K562 (cell line): ENCODE measurements around the gene GRAMD4. TPM values are rescaled to one million over a fixed set of nuclear protein-coding genes. Genes with fewer than 3 reads are reported as not detected.

ENCODE experiments used
- ADNP ChIP-seq: fragments of 200-800 bp; sonication (Bioruptor generic); IDR thresholded peaks from 2 replicates; pipeline ENCODE4 v1.6.1; 2016; ENCODE audit warnings: missing genetic modification characterization, missing compliant biosample characterization
- ATF1 ChIP-seq, 2 experiments: fragments of 450-650 bp in 1 of 2; IDR thresholded peaks; 2 replicates each; pipeline ENCODE4 v1.6.1; 2016; ENCODE audit warnings: missing compliant biosample characterization in 1 of 2, missing genetic modification characterization in 1 of 2
- BRD4 ChIP-seq: fragments of 200-600 bp; sonication (generic); IDR thresholded peaks from 2 replicates; pipeline ENCODE4 v1.6.1; 2017; ENCODE audit warnings: inconsistent platforms
- CXXC5 ChIP-seq: fragments of 250-450 bp; sonication (Bioruptor Pico); IDR thresholded peaks from 2 replicates; pipeline ENCODE4 v1.8.0; 2022; ENCODE audit warnings: inconsistent platforms, mild to moderate bottlenecking, moderate library complexity
- DMBX1 ChIP-seq: fragments of 250-450 bp; sonication (Bioruptor Pico); IDR thresholded peaks from 2 replicates; pipeline ENCODE4 v1.8.0; 2022; ENCODE audit warnings: inconsistent platforms, mild to moderate bottlenecking, moderate library complexity, borderline replicate concordance
- DPF2 ChIP-seq: fragments of 450-650 bp; IDR thresholded peaks from 2 replicates; pipeline ENCODE4 v1.6.1; 2016
- FIP1L1 ChIP-seq: fragments of 200-400 bp; formaldehyde crosslinking; IDR thresholded peaks from 2 replicates; pipeline ENCODE4 v1.6.1; 2018; ENCODE audit warnings: mild to moderate bottlenecking, low read depth, low read length; ENCODE audit not compliant: poor library complexity, severe bottlenecking
- GABPB2 ChIP-seq: fragments of 250-450 bp; sonication (Bioruptor Pico); conservative IDR thresholded peaks from 2 replicates; pipeline ENCODE4 v1.5.1; 2021; ENCODE audit warnings: mild to moderate bottlenecking
- JUNB ChIP-seq: fragments of 450-650 bp; formaldehyde crosslinking; conservative IDR thresholded peaks from 2 replicates; pipeline ENCODE4 v1.4.0; 2020; ENCODE audit warnings: mild to moderate bottlenecking
- KLF6 ChIP-seq: fragments of 250-450 bp; sonication (Bioruptor Pico); IDR thresholded peaks from 2 replicates; pipeline ENCODE4 v1.4.0; 2020; ENCODE audit warnings: mild to moderate bottlenecking, moderate library complexity, borderline replicate concordance
- MEF2D ChIP-seq: conservative IDR thresholded peaks from 2 replicates; pipeline ENCODE4 v1.6.1; 2016; ENCODE audit warnings: low read depth, missing genetic modification characterization, missing compliant biosample characterization
- NR2C1 ChIP-seq, 2 experiments: fragments of 450-650 bp; IDR thresholded peaks; 2 replicates each; pipeline ENCODE4 v1.6.1; 2017; ENCODE audit warnings: mild to moderate bottlenecking in 2 of 2, antibody characterized with exemption in 1 of 2, inconsistent platforms in 1 of 2, missing compliant biosample characterization in 1 of 2, missing genetic modification characterization in 1 of 2
- PHB ChIP-seq: fragments of 250-450 bp; sonication (Bioruptor Pico); IDR thresholded peaks from 2 replicates; pipeline ENCODE4 v1.5.0; 2021
- PHF20 ChIP-seq: fragments of 450-650 bp; IDR thresholded peaks from 2 replicates; pipeline ENCODE4 v1.6.1; 2018; ENCODE audit not compliant: partially characterized antibody
- POLR3A ChIP-seq: IDR thresholded peaks from 2 replicates; pipeline ENCODE4 v1.6.1; 2011; ENCODE audit warnings: borderline replicate concordance, mild to moderate bottlenecking, moderate library complexity; ENCODE audit not compliant: insufficient read length, insufficient read depth; ENCODE audit errors: extremely low read depth
- PRMT5 ChIP-seq: sonication (generic); formaldehyde crosslinking; IDR thresholded peaks from 2 replicates; pipeline ENCODE4 v1.5.0; 2020; ENCODE audit warnings: missing genetic modification reagents
- STAT5B ChIP-seq: fragments of 250-450 bp; sonication (Bioruptor Pico); IDR thresholded peaks from 2 replicates; pipeline ENCODE4 v1.8.0; 2021; ENCODE audit warnings: mild to moderate bottlenecking, inconsistent platforms
- U2AF2 ChIP-seq: fragments of 200-400 bp; formaldehyde crosslinking; optimal IDR thresholded peaks from 2 replicates; pipeline ENCODE3; 2017; ENCODE audit warnings: low read depth, mild to moderate bottlenecking, low read length
- ZBTB7A ChIP-seq: IDR thresholded peaks from 2 replicates; pipeline ENCODE4 v1.6.1; 2011; ENCODE audit warnings: low read depth, mild to moderate bottlenecking, low read length, moderate library complexity, borderline replicate concordance; ENCODE audit not compliant: control insufficient read depth
- ZNF41 ChIP-seq: fragments of 250-450 bp; sonication (Bioruptor Pico); conservative IDR thresholded peaks from 2 replicates; pipeline ENCODE4 v1.4.0; 2020; ENCODE audit warnings: mild to moderate bottlenecking
- ZNF584 ChIP-seq: fragments of 200-800 bp; sonication (Bioruptor generic); IDR thresholded peaks from 2 replicates; pipeline ENCODE4 v1.6.1; 2016; ENCODE audit warnings: low read depth, mild to moderate bottlenecking, missing genetic modification characterization, missing compliant biosample characterization
- ZNF586 ChIP-seq: fragments of 450-650 bp; formaldehyde crosslinking; conservative IDR thresholded peaks from 2 replicates; pipeline ENCODE4 v1.4.0; 2020; ENCODE audit warnings: mild to moderate bottlenecking, moderate library complexity
- polyA plus RNA-seq, 8 experiments: library from polyadenylated mRNA; depleted of rRNA in 4 of 8; stranded (reverse) in 5 of 8; unstranded in 3 of 8; fragments of >200 nt; fragmentation: Nextera tagmentation in 2 of 8; fragmentation: Illumina TruSeq in 1 of 8; extraction: Ambion mirVana in 2 of 8; extraction: Trizol in 1 of 8; gene quantifications; 2 replicates each; pipeline versions ENCODE4 v1.2.1 to v1.2.3, GENCODE V29; 2011 to 2014; ENCODE audit warnings: inconsistent platforms in 1 of 8, missing spikeins in 1 of 8
- total RNA-seq, 7 experiments: library from RNA; depleted of rRNA in 6 of 7; stranded (reverse); fragments of >200 nt in 6 of 7; fragmentation: Illumina TruSeq in 2 of 7; extraction: Trizol in 2 of 7; gene quantifications; 2 replicates each; pipeline versions ENCODE4 v1.2.1 to v1.2.3, GENCODE V29; 2011 to 2021; ENCODE audit warnings: low replicate concordance in 1 of 7
- TF ChIP-seq, protein P1 (sequence below): fragments of 250-450 bp; sonication (Bioruptor Pico); IDR thresholded peaks from 2 replicates; pipeline ENCODE4 v1.8.0; 2022; ENCODE audit warnings: inconsistent platforms
- TF ChIP-seq, protein P2 (sequence below): fragments of 250-450 bp; sonication (Bioruptor Pico); IDR thresholded peaks from 2 replicates; pipeline ENCODE4 v1.4.0; 2020

GRAMD4 gene
- total and polyA plus RNA-seq, 9 of the 15 experiments (the other 6 are each of a cell fraction or from before 2014, with no cell fraction given): 0.18 to 44.8 (median 18.6) TPM

DNA sequence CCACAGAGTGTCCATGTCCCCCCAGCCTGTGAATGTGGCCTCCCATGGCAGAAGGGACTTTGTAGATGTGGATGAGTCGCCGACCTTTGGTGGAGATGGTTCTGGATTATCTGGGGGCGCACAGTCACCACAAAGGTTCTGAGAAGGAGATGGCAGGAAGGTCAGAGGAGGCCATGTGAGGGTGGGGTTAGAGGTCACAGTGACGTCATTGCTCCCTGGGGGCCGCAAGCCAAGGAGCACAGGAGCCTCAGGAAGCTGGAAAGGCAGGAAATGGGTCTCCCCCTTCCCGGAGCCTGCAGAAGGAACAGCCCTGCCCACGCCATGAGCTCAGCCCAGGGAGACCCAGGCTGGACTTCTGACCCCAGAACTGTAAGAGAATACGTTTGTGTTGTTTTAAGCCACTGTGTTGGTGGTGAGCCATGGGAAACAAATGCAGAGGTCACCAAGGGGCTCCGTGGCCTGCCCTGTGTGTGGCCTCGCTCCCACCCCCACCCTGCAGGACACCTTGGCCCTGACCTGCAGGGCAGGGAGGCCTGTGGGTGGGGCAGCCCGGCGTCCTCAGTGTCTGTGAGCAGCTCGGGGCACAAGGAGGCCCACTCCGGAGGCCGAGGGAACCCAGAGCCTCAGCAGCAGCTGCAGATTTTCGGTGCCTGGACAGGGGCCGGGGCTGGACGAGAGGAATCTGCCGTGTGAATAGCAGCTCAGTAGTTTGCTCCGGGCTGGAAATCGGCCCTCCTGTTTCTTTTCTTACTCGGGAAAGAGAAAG is 32.1 kb downstream of the GRAMD4 start (continued):
- TF ChIP-seq DPF2 (peak; percentile 27; the same call in 1 of the 2 replicates), BRD4 (no peak), U2AF2 (no peak), FIP1L1 (no peak), JUNB (CRISPR knock-in tag) (no peak), ZNF41 (no peak), CXXC5 (CRISPR knock-in tag) (peak; percentile 10; the same call in 1 of the 2 replicates), PRMT5 (CRISPR knock-in tag) (no peak), ADNP (no peak), ZNF586 (CRISPR knock-in tag) (no peak), POLR3A (no peak), ATF1 (CRISPR knock-in tag; IDR thresholded peaks at IDR 0.05) (no peak), ATF1 (tag; IDR thresholded peaks at IDR 0.05) (peak; percentile 83), PHB (CRISPR knock-in tag) (no peak), DMBX1 (peak; percentile 76; the same call in 1 of the 2 replicates), MEF2D (tag) (no peak), STAT5B (CRISPR knock-in tag) (no peak), GABPB2 (no peak), NR2C1 (IDR thresholded peaks at IDR 0.05) (peak; percentile 94), NR2C1 (tag; IDR thresholded peaks at IDR 0.05) (peak; percentile 96), KLF6 (CRISPR knock-in tag) (no peak), ZNF584 (0 out of 2 replicates have a peak, but pooled peaks have one; percentile 66), PHF20 (no peak), ZBTB7A (no peak)
- TF ChIP-seq, protein P1, sequence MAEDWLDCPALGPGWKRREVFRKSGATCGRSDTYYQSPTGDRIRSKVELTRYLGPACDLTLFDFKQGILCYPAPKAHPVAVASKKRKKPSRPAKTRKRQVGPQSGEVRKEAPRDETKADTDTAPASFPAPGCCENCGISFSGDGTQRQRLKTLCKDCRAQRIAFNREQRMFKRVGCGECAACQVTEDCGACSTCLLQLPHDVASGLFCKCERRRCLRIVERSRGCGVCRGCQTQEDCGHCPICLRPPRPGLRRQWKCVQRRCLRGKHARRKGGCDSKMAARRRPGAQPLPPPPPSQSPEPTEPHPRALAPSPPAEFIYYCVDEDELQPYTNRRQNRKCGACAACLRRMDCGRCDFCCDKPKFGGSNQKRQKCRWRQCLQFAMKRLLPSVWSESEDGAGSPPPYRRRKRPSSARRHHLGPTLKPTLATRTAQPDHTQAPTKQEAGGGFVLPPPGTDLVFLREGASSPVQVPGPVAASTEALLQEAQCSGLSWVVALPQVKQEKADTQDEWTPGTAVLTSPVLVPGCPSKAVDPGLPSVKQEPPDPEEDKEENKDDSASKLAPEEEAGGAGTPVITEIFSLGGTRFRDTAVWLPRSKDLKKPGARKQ (CRISPR knock-in tag): no peak
- TF ChIP-seq, protein P2, sequence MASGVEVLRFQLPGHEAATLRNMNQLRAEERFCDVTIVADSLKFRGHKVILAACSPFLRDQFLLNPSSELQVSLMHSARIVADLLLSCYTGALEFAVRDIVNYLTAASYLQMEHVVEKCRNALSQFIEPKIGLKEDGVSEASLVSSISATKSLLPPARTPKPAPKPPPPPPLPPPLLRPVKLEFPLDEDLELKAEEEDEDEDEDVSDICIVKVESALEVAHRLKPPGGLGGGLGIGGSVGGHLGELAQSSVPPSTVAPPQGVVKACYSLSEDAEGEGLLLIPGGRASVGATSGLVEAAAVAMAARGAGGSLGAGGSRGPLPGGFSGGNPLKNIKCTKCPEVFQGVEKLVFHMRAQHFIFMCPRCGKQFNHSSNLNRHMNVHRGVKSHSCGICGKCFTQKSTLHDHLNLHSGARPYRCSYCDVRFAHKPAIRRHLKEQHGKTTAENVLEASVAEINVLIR (CRISPR knock-in tag): peak; percentile 18; the same call in 1 of the 2 replicates
